DOHH2 (cell line): ENCODE results near the gene MEI4.
"Not testable (repeated sequence)": the region's sequence is repeated elsewhere in the genome, so short reads cannot be mapped to it uniquely, and the experiment has no call there.

ENCODE experiments used
- H3F3A ChIP-seq: fragments of 200-600 bp; sonication (generic), shearing (Covaris generic); 2 replicates; pipeline ENCODE4 v1.6.0; 2016; ENCODE audit warnings: antibody characterized with exemption, mild to moderate bottlenecking; ENCODE audit not compliant: control insufficient read depth, insufficient read depth
- H3K27ac ChIP-seq: fragments of 200-600 bp; sonication (generic); 2 replicates; pipeline ENCODE4 v1.5.1; 2014; ENCODE audit warnings: low read depth, mild to moderate bottlenecking, low read length, moderate library complexity
- H3K27me3 ChIP-seq: fragments of 200-600 bp; sonication (generic); 2 replicates; pipeline ENCODE4 v1.6.1; 2014; ENCODE audit warnings: mild to moderate bottlenecking, low read length, mixed read lengths; ENCODE audit not compliant: control insufficient read depth
- H3K36me3 ChIP-seq: fragments of 200-600 bp; sonication (generic); 2 replicates; pipeline ENCODE4 v1.6.1; 2014; ENCODE audit warnings: mild to moderate bottlenecking, low read length, moderate library complexity, mixed read lengths; ENCODE audit not compliant: control insufficient read depth
- H3K4me1 ChIP-seq: fragments of 200-600 bp; sonication (generic); 2 replicates; pipeline ENCODE4 v1.6.1; 2014; ENCODE audit warnings: mild to moderate bottlenecking, low read length, mixed read lengths; ENCODE audit not compliant: control insufficient read depth
- H3K4me2 ChIP-seq: fragments of 200-600 bp; sonication (generic); 2 replicates; pipeline ENCODE4 v1.6.0; 2014; ENCODE audit warnings: mild to moderate bottlenecking, low read length, moderate library complexity
- H3K4me3 ChIP-seq: fragments of 200-600 bp; sonication (generic); 2 replicates; pipeline ENCODE4 v1.5.1; 2014; ENCODE audit warnings: mild to moderate bottlenecking, low read length, mixed read lengths
- H3K79me2 ChIP-seq: fragments of 200-600 bp; sonication (generic); 2 replicates; pipeline ENCODE4 v1.6.1; 2014; ENCODE audit warnings: mild to moderate bottlenecking, low read length, mixed read lengths; ENCODE audit not compliant: control insufficient read depth
- H3K9me2 ChIP-seq: fragments of 200-600 bp; sonication (generic); replicated peaks from 2 replicates; pipeline ENCODE4 v1.6.1; 2014; ENCODE audit warnings: mild to moderate bottlenecking, low read length, mixed read lengths; ENCODE audit not compliant: control insufficient read depth
- H3K9me3 ChIP-seq: fragments of 200-600 bp; sonication (generic); 2 replicates; pipeline ENCODE4 v1.6.1; 2014; ENCODE audit warnings: antibody characterized with exemption, low read length, mixed read lengths; ENCODE audit not compliant: control insufficient read depth, insufficient read depth
- H4K20me1 ChIP-seq: fragments of 200-600 bp; sonication (generic); 2 replicates; pipeline ENCODE4 v1.6.0; 2014; ENCODE audit warnings: low read depth, mild to moderate bottlenecking, antibody characterized with exemption, low read length, moderate library complexity; ENCODE audit not compliant: control insufficient read depth, insufficient read depth
- EZH2phosphoT487 ChIP-seq: fragments of 200-600 bp; sonication (generic); IDR thresholded peaks from 2 replicates; pipeline ENCODE4 v1.6.1; 2017; ENCODE audit warnings: borderline replicate concordance, mild to moderate bottlenecking, antibody characterized with exemption, low read length, moderate library complexity, mixed read lengths
- TF ChIP-seq, protein P1 (sequence below): fragments of 200-600 bp; sonication (generic); IDR thresholded peaks from one replicate; pipeline ENCODE4 v1.5.1; 2014; ENCODE audit warnings: antibody characterized with exemption, mild to moderate bottlenecking, low read depth, low read length; ENCODE audit not compliant: poor library complexity, severe bottlenecking

MEI4 gene

DNA sequence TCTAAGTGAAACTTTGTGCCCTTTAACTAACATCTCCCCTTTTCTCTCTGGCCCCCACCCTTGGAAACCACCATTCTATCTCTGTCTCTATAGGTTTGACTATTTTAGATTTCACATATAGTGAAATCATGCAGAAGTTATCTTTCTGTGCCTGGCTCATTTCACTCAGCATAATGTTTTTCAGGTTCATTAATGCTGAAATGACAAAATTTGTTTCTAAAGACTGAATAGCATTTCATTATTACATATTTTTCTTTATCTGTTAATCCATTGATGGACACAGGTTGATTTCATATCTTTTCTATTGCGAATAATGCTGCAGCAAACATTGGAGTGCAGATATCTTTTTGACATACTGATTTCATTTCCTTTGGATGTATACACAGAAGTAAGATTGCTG lies 30.7 kb downstream of the MEI4 start:
- Histone ChIP-seq H4K20me1 (no peaks in the 10 kb centered on the region), H3K27ac (no peak overlapping the region), H3K9me2 (no peaks in the 10 kb centered on the region), H3K79me2 (no peaks in the 10 kb centered on the region), H3K4me1 (no peaks in the 10 kb centered on the region), H3K36me3 (no peaks in the 10 kb centered on the region), H3K4me2 (no peak overlapping the region), H3K9me3 (no peaks in the 10 kb centered on the region), H3K27me3 (no peaks in the 10 kb centered on the region), H3F3A (no peaks in the 10 kb centered on the region), H3K4me3 (no peak overlapping the region)
- TF ChIP-seq, protein P1, sequence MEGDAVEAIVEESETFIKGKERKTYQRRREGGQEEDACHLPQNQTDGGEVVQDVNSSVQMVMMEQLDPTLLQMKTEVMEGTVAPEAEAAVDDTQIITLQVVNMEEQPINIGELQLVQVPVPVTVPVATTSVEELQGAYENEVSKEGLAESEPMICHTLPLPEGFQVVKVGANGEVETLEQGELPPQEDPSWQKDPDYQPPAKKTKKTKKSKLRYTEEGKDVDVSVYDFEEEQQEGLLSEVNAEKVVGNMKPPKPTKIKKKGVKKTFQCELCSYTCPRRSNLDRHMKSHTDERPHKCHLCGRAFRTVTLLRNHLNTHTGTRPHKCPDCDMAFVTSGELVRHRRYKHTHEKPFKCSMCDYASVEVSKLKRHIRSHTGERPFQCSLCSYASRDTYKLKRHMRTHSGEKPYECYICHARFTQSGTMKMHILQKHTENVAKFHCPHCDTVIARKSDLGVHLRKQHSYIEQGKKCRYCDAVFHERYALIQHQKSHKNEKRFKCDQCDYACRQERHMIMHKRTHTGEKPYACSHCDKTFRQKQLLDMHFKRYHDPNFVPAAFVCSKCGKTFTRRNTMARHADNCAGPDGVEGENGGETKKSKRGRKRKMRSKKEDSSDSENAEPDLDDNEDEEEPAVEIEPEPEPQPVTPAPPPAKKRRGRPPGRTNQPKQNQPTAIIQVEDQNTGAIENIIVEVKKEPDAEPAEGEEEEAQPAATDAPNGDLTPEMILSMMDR = no peak
- no peak for TF ChIP-seq EZH2phosphoT487

DNA sequence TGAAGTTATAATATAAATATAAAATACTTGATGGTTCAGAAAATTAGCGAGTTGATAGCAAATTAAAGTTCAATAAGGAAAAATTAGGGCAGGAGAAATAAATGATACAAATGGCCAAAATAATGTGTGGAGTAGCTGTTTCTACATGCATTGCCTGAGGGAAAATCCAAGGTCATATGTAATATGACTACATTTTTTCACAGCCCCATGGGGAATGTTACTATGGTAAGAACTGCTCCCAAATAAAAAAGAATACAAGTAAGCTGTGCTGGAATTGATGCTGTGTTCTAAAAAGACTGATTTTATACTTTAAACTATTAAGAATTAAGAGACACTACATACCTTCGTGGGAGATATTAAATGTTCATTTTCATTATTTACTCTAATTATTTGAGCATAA lies 34.1 kb downstream of the MEI4 start:
- Histone ChIP-seq H3K36me3 (no peaks in the 10 kb centered on the region), H3K4me1 (no peaks in the 10 kb centered on the region), H3K27me3 (no peaks in the 10 kb centered on the region), H3F3A (no peaks in the 10 kb centered on the region), H3K79me2 (no peaks in the 10 kb centered on the region), H3K9me2 (no peaks in the 10 kb centered on the region), H3K4me2 (no peak overlapping the region), H3K27ac (no peak overlapping the region), H4K20me1 (no peaks in the 10 kb centered on the region), H3K9me3 (no peaks in the 10 kb centered on the region), H3K4me3 (no peak overlapping the region)
- TF ChIP-seq EZH2phosphoT487 = no peak
- TF ChIP-seq, protein P1 = no peak

DNA sequence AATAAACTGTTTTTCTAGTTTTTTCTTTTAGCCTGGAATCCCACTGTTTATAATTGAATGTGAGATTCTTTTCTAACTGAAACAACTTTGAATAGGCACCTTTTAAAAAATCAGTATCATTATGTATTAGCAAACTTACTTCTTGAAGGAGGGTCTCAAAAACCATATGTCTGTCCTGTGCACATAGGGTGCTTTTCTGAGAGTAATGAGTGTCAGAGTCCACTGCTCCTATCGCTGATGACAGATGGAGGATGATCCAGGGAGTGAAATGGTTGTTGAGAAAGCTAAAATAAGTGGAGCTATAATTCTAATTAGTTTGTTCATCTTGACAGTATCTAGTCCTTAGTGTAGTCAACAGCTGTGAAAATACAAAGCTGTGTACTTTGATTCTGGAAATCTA lies 35.8 kb downstream of the MEI4 start:
- Histone ChIP-seq H3K79me2 (no peaks in the 10 kb centered on the region), H3K9me3 (no peaks in the 10 kb centered on the region), H3F3A (no peaks in the 10 kb centered on the region), H3K27me3 (no peaks in the 10 kb centered on the region), H3K36me3 (no peaks in the 10 kb centered on the region), H3K4me3 (no peak overlapping the region), H3K4me1 (no peaks in the 10 kb centered on the region), H3K9me2 (no peaks in the 10 kb centered on the region), H4K20me1 (no peaks in the 10 kb centered on the region), H3K4me2 (no peak overlapping the region), H3K27ac (no peak overlapping the region)
- TF ChIP-seq, protein P1 = no peak
- no peak for TF ChIP-seq EZH2phosphoT487

DNA sequence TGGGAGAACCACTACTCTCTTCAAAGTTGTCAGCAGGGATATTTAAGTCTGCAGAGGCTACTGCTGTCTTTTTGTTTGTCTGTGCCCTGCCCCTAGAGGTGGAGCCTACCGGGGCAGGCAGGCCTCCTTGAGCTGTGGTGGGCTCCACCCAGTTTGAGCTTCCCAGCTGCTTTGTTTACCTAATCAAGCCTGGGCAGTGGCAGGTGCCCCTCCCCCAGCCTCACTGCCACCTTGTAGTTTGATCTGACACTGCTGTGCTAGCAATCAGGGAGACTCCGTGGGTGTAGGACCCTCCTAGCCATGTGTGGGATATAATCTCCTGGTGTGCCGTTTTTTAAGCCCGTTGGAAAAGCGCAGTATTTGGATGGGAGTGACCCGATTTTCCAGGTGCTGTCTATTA lies 47.3 kb downstream of the MEI4 start:
- H3K9me3 ChIP-seq, H3K9me2 ChIP-seq, H3K4me3 ChIP-seq, H3K4me2 ChIP-seq, H4K20me1 ChIP-seq, H3K27me3 ChIP-seq, H3K4me1 ChIP-seq, H3F3A ChIP-seq, H3K27ac ChIP-seq, H3K79me2 ChIP-seq, H3K36me3 ChIP-seq: not testable (repeated sequence)
